ENCODE results near the gene IER3.
A peak's percentile ranks its signal among the peaks of the same experiment; 100 is the strongest.

The IER3 gene

GRCh38 chr6:30754631-30755030 is 10.3 kb upstream of the IER3 start:
- TF ChIP-seq CTCF (IDR thresholded peaks at IDR 0.05; ENCODE audit: low read depth, low read length, missing control alignments): no peak
- no peak overlapping the region for H3K4me3 ChIP-seq (replicated peaks; ENCODE audit: low read depth, low read length)
- no peak for DNase-seq (ENCODE audit: extremely low read depth, low read depth)

- DNase-seq (ENCODE audit: extremely low read depth, low read depth): peak; percentile 98
- no peak overlapping the region for H3K4me3 ChIP-seq (replicated peaks; ENCODE audit: low read depth, low read length)
- no peak for TF ChIP-seq CTCF (IDR thresholded peaks at IDR 0.05; ENCODE audit: low read depth, low read length, missing control alignments)
These were observed 8.0 kb upstream of the IER3 start for GRCh38 chr6:30752157-30752927.

- TF ChIP-seq CTCF (IDR thresholded peaks at IDR 0.05; ENCODE audit: low read depth, low read length, missing control alignments): no peak
- no peak for DNase-seq (ENCODE audit: extremely low read depth, low read depth)
- H3K4me3 ChIP-seq (replicated peaks; ENCODE audit: low read depth, low read length): no peak overlapping the region
These were observed 6.0 kb upstream of the IER3 start for GRCh38 chr6:30750379-30750668.

- DNase-seq (ENCODE audit: extremely low read depth, low read depth): no peak
- H3K4me3 ChIP-seq (replicated peaks; ENCODE audit: low read depth, low read length): no peak overlapping the region
- TF ChIP-seq CTCF (IDR thresholded peaks at IDR 0.05; ENCODE audit: low read depth, low read length, missing control alignments): no peak
These were observed 5.4 kb upstream of the IER3 start for GRCh38 chr6:30749554-30750378.

GRCh38 chr6:30748851-30749540 is 4.6 kb upstream of the IER3 start:
- DNase-seq (ENCODE audit: extremely low read depth, low read depth): no peak
- no peak overlapping the region for H3K4me3 ChIP-seq (replicated peaks; ENCODE audit: low read depth, low read length)

More at GRCh38 chr6:30748851-30749540, 4.6 kb upstream of the IER3 start:
- TF ChIP-seq CTCF (IDR thresholded peaks at IDR 0.05; ENCODE audit: low read depth, low read length, missing control alignments): no peak
